IMR-90 (cell line): ENCODE data around the gene PPM1L. TPM values are rescaled to one million over a fixed set of nuclear protein-coding genes. Genes with fewer than 3 reads are reported as not detected.

Experiments used
- ATAC-seq: fragments of 200-7000 bp; cut with Tn5 transposase; 2 replicates; pipeline ENCODE4 v1.9.1; 2020; ENCODE audit warnings: low read depth, mild to moderate bottlenecking, moderate library complexity
- BruUV-seq: library from RNA; stranded (reverse); fragments of 400-500 nt; replicated peaks from 2 replicates; lab custom pipeline; 2021; lab: Mats Ljungman, UMichigan
- CTCF ChIA-PET: fragments of 300-600 bp; formaldehyde crosslinking; extraction: SDS; loops from one replicate; lab custom pipeline; 2021; ENCODE audit warnings: antibody characterized with exemption; lab: Yijun Ruan, JAX
- POLR2A ChIA-PET: fragments of 300-600 bp; sonication (Branson Sonifier 250); formaldehyde crosslinking; loops from one replicate; lab custom pipeline; 2022; ENCODE audit warnings: antibody characterized with exemption; ENCODE audit not compliant: unreplicated experiment; lab: Charles Lee
- DNase-seq: peaks from one replicate; pipeline ENCODE4 v3.0.0; 2013
- H2AFZ ChIP-seq: replicated peaks from 2 replicates; pipeline ENCODE3; 2013; ENCODE audit warnings: low read length, mild to moderate bottlenecking; ENCODE audit not compliant: poor library complexity
- H2AK5ac ChIP-seq: 2 replicates; pipeline ENCODE4 v1.6.1; 2013; ENCODE audit warnings: low read depth, low read length, inconsistent platforms
- H2AK9ac ChIP-seq: replicated peaks from 2 replicates; pipeline ENCODE3; 2013; ENCODE audit warnings: mild to moderate bottlenecking, low read depth, low read length, moderate library complexity; ENCODE audit not compliant: poor library complexity
- H2BK120ac ChIP-seq: 2 replicates; pipeline ENCODE4 v1.6.1; 2013; ENCODE audit warnings: low read depth, low read length, inconsistent platforms
- H2BK15ac ChIP-seq: 3 replicates; pipeline ENCODE4 v1.6.1; 2013; ENCODE audit warnings: low read depth, low read length, inconsistent platforms
- H2BK20ac ChIP-seq: 2 replicates; pipeline ENCODE4 v1.6.1; 2013; ENCODE audit warnings: low read depth, mild to moderate bottlenecking, inconsistent platforms, low read length, moderate library complexity
- H2BK5ac ChIP-seq: 2 replicates; pipeline ENCODE4 v1.6.1; 2013; ENCODE audit warnings: mild to moderate bottlenecking, low read depth, low read length, inconsistent platforms; ENCODE audit not compliant: poor library complexity, severe bottlenecking
- H3K14ac ChIP-seq: replicated peaks from 2 replicates; pipeline ENCODE4 v1.6.1; 2013; ENCODE audit warnings: low read depth, low read length, inconsistent platforms
- H3K18ac ChIP-seq: 2 replicates; pipeline ENCODE4 v1.6.1; 2013; ENCODE audit warnings: low read depth, low read length, control low read depth
- H3K23ac ChIP-seq: 2 replicates; pipeline ENCODE4 v1.6.1; 2013; ENCODE audit warnings: low read depth, low read length, inconsistent platforms
- H3K27ac ChIP-seq: 2 replicates; pipeline ENCODE4 v1.5.1; 2013; ENCODE audit warnings: mild to moderate bottlenecking, control low read depth, low read length; ENCODE audit not compliant: insufficient read depth
- H3K27me3 ChIP-seq: 2 replicates; pipeline ENCODE4 v1.6.1; 2013; ENCODE audit warnings: low read length; ENCODE audit not compliant: control insufficient read depth, insufficient read depth
- H3K36me3 ChIP-seq: 2 replicates; pipeline ENCODE4 v1.6.1; 2013; ENCODE audit warnings: low read length, mixed read lengths; ENCODE audit not compliant: control insufficient read depth, insufficient read depth
- H3K4ac ChIP-seq: 2 replicates; pipeline ENCODE4 v1.6.1; 2013; ENCODE audit warnings: low read depth, low read length, inconsistent platforms
- H3K4me1 ChIP-seq: 2 replicates; pipeline ENCODE4 v1.6.1; 2013; ENCODE audit warnings: low read length, mixed read lengths; ENCODE audit not compliant: control insufficient read depth, insufficient read depth
- H3K4me2 ChIP-seq: 2 replicates; pipeline ENCODE4 v1.6.1; 2013; ENCODE audit warnings: low read depth, mild to moderate bottlenecking, control low read depth, low read length, moderate library complexity
- H3K4me3 ChIP-seq: 2 replicates; pipeline ENCODE4 v1.5.1; 2013; ENCODE audit warnings: low read depth, mild to moderate bottlenecking, control low read depth, low read length, moderate library complexity; ENCODE audit not compliant: insufficient read depth
- H3K56ac ChIP-seq: 2 replicates; pipeline ENCODE4 v1.6.1; 2013; ENCODE audit warnings: low read length, inconsistent platforms; ENCODE audit not compliant: insufficient read depth; ENCODE audit errors: extremely low read depth
- H3K79me1 ChIP-seq, 2 experiments: 2 replicates each; pipeline ENCODE4 v1.6.1; 2013; ENCODE audit warnings: low read length in 2 of 2, inconsistent platforms in 1 of 2, low read depth in 1 of 2
- H3K9ac ChIP-seq: 2 replicates; pipeline ENCODE4 v1.6.1; 2013; ENCODE audit warnings: low read depth, low read length, control low read depth
- H3K9me1 ChIP-seq: 2 replicates; pipeline ENCODE4 v1.6.1; 2013; ENCODE audit warnings: low read length, inconsistent platforms; ENCODE audit not compliant: insufficient read depth
- H3K9me3 ChIP-seq: 2 replicates; pipeline ENCODE4 v1.6.1; 2013; ENCODE audit warnings: low read length; ENCODE audit not compliant: control insufficient read depth, insufficient read depth
- H4K20me1 ChIP-seq: 2 replicates; pipeline ENCODE4 v1.6.1; 2013; ENCODE audit warnings: low read length, inconsistent platforms; ENCODE audit not compliant: insufficient read depth
- H4K5ac ChIP-seq: 2 replicates; pipeline ENCODE4 v1.6.1; 2013; ENCODE audit warnings: mild to moderate bottlenecking, low read depth, low read length, control low read depth
- H4K8ac ChIP-seq, 2 experiments: 2 replicates each; pipeline ENCODE4 v1.6.1; 2013; ENCODE audit warnings: low read depth in 2 of 2, low read length in 2 of 2, control low read depth in 1 of 2, inconsistent platforms in 1 of 2
- H4K91ac ChIP-seq: 2 replicates; pipeline ENCODE4 v1.6.1; 2013; ENCODE audit warnings: low read depth, low read length, inconsistent platforms; ENCODE audit not compliant: insufficient read depth
- RAD21 ChIP-seq: IDR thresholded peaks from 2 replicates; pipeline ENCODE4 v1.6.1; 2012; ENCODE audit warnings: low read length, improper control_type of control experiment
- RFX5 ChIP-seq: IDR thresholded peaks from 2 replicates; pipeline ENCODE4 v1.8.0; 2012; ENCODE audit warnings: low read depth, mild to moderate bottlenecking, low read length, moderate library complexity
- WGBS, 2 experiments: methylation state at CpG; one replicate each; pipeline versions ENCODE4 v1.1.5 to v1.1.7; 2013; ENCODE audit warnings: missing lambda C conversion rate in 2 of 2; ENCODE audit not compliant: insufficient read length in 1 of 2; ENCODE audit errors: extremely low coverage in 2 of 2; 5-methylcytosine and 5-hydroxymethylcytosine counted together
- dilution Hi-C: fragments of 300-500 bp; cut with HindIII; formaldehyde crosslinking; loops from one replicate; pipeline ENCODE4 v1.14.3; 2018; ENCODE audit warnings: low sequenced_read_pairs; ENCODE audit not compliant: unreplicated experiment
- in situ Hi-C: fragments of 300-500 bp; cut with MboI; formaldehyde crosslinking; loops from 3 replicates; pipeline ENCODE4 v1.14.3; 2019; ENCODE audit warnings: low sequenced_read_pairs, inconsistent platforms, mixed read lengths
- intact Hi-C: fragments of 100-400 bp; cut with micrococcal nuclease; formaldehyde crosslinking; loops from 2 replicates; pipeline ENCODE4 v1.10.0; 2022
- polyA plus RNA-seq, 3 experiments: library from polyadenylated mRNA; depleted of rRNA; stranded (reverse); fragments of >200 nt; gene quantifications; 2 replicates each; pipeline ENCODE4 v1.2.3, GENCODE V29; 2012; ENCODE audit warnings: low replicate concordance in 1 of 3
- total RNA-seq: library from RNA; depleted of rRNA; stranded (reverse); fragments of >200 nt; gene quantifications from 2 replicates; pipeline ENCODE4 v1.2.3, GENCODE V29; 2012

Gene PPM1L
- total and polyA plus RNA-seq, 2 of the 4 experiments (the other 2 are of a cell fraction), result 0.14 to 0.18 TPM

- Histone ChIP-seq H3K9me1 (0 out of 2 replicates have a peak, but pooled peaks cover 4% of the 10 kb centered on the region), H3K4ac (no peak overlapping the region), H3K27ac (no peak overlapping the region), H3K9ac (no peak overlapping the region), H2BK120ac (no peak overlapping the region), H3K27me3 (no peaks in the 10 kb centered on the region), H4K20me1 (no peaks in the 10 kb centered on the region), H3K9me3 (no peaks in the 10 kb centered on the region), H3K4me2 (no peak overlapping the region), H2BK20ac (no peak overlapping the region), H3K14ac (no peak overlapping the region), H2BK15ac (no peak overlapping the region), H2BK5ac (no peak overlapping the region), H3K79me1 (no peaks in the 10 kb centered on the region), H3K36me3 (no peaks in the 10 kb centered on the region; the same call in 1 of the 2 replicates), H2AK5ac (no peak overlapping the region), H4K91ac (no peak overlapping the region), H3K56ac (no peak overlapping the region), H3K4me3 (no peak overlapping the region), H3K4me1 (no peaks in the 10 kb centered on the region), H3K18ac (no peak overlapping the region), H4K5ac (no peak overlapping the region), H3K23ac (no peak overlapping the region), H4K8ac (no peak overlapping the region), H2AK9ac (no peak overlapping the region), H2AFZ (no peak overlapping the region)
- no peak for TF ChIP-seq RAD21
- TF ChIP-seq RFX5, result no peak
- intact Hi-C loops, result no loop called here
- no peak for ATAC-seq
- ChIA-PET POLR2A (no interaction called here), CTCF (no interaction called here)
- dilution Hi-C loops, result no loop called here
- WGBS, 2 experiments, result 80% methylated on average over 1 of the region's 2 CpGs; no CpG with 5 or more reads in 1 of the 2 experiments
- in situ Hi-C loops, result no loop called here
- BruUV-seq, result no TSS peak
- no peak for DNase-seq
Observed at GRCh38 chr3:161084277-161084676, 328.2 kb downstream of the PPM1L start.
